Gastrocnemius medialis (tissue), 4 donors: ENCODE results near the gene LTBP1.

Experiments used
- POLR2A ChIP-seq, 2 donors: fragments of 450-650 bp; IDR thresholded peaks; one replicate each; pipeline ENCODE4 v1.6.1; 2017; ENCODE audit warnings: antibody characterized with exemption in 2 of 2, mild to moderate bottlenecking in 2 of 2, moderate library complexity in 2 of 2
- TF ChIP-seq, protein P1 (sequence below), 5 experiments: fragments of 450-650 bp in 3 of 5; fragments of 200-600 bp in 2 of 5; sonication (generic) in 2 of 5; IDR thresholded peaks in 4 of 5; conservative IDR thresholded peaks in 1 of 5; 1 replicate in 4 of 5; 2 replicates in 1 of 5; pipeline ENCODE4 v1.5.1; 2016 to 2019; ENCODE audit warnings: antibody characterized with exemption in 5 of 5, mild to moderate bottlenecking in 3 of 5, moderate library complexity in 3 of 5

DNA sequence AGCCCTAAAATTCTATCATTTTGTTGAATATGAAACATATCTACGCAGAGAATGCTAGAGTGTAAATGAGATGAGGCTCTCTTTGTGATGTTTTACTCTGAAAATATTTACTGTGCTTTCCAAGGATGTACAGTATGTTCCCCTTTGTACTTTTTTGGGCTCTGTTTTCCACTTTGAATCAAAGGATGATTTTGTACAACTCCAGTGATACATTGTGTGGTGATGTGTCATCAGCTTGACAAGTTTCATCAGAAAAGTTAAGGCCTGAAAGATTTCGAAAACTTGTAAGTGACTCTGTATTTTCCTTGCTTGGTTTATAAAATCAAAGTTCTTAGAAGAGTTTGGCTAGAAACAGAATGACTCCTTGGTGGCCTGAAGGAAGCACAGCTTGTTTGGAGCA lies 206.3 kb downstream of the LTBP1 start:
- TF ChIP-seq, protein P1, sequence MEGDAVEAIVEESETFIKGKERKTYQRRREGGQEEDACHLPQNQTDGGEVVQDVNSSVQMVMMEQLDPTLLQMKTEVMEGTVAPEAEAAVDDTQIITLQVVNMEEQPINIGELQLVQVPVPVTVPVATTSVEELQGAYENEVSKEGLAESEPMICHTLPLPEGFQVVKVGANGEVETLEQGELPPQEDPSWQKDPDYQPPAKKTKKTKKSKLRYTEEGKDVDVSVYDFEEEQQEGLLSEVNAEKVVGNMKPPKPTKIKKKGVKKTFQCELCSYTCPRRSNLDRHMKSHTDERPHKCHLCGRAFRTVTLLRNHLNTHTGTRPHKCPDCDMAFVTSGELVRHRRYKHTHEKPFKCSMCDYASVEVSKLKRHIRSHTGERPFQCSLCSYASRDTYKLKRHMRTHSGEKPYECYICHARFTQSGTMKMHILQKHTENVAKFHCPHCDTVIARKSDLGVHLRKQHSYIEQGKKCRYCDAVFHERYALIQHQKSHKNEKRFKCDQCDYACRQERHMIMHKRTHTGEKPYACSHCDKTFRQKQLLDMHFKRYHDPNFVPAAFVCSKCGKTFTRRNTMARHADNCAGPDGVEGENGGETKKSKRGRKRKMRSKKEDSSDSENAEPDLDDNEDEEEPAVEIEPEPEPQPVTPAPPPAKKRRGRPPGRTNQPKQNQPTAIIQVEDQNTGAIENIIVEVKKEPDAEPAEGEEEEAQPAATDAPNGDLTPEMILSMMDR (IDR thresholded peaks at IDR 0.05 in 4 of 5, conservative IDR thresholded peaks at IDR 0.05 in 1 of 5), result no peak
- TF ChIP-seq POLR2A (IDR thresholded peaks at IDR 0.05), result no peak
